Pulmonary artery endothelial cell (primary cell): ENCODE measurements around the gene PITPNM3. TPM values are rescaled to one million over a fixed set of nuclear protein-coding genes. Genes with fewer than 3 reads are reported as not detected.

ENCODE experiments used
- DNase-seq: peaks from one replicate; pipeline ENCODE4 v3.0.0-alpha.2; 2011; ENCODE audit warnings: low read depth, low spot score
- total RNA-seq: library from RNA; depleted of rRNA; stranded (reverse); fragments of >200 nt; gene quantifications from 2 replicates; pipeline ENCODE4 v1.2.3, GENCODE V29; 2014

Gene PITPNM3
- total RNA-seq, 1 donor from 2014 or later, result 1.6 TPM

DNA sequence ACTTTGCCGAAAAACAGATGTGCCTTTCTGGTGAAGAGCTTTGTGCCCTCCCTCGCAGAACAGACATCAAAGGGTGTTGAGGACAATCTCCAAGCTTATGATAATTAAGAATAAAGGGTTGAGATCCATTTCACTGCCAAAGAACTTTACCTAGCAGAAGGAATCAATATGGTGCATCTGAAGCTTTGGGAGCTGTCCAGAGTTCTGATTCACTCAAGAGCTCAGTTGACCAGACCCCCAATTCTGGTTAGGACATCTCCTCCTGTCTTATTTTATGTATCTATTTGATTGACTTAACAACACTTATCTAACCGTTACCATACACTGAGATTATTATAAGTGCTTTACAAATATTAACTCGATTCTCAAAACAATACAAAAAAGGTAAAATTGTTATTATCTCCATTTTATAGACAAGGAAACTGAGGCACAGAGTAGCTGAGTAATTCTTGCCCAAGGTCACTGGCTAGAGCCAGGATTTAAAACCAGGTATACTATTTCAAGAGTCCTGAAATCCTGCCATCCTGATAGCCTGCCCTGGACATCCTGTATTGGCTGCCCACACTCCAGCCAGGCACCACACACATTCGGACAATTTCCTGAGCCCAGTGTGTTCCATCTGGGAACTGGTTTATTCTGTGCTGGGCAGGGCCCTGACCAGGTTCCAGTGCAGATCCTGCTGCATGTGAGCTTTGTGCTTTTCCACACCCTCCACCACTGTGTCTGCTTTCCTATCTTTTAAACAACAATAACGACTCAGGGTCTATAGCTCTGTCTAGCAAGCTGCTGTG is 29.8 kb downstream of the PITPNM3 start:
- DNase-seq, result no peak

DNA sequence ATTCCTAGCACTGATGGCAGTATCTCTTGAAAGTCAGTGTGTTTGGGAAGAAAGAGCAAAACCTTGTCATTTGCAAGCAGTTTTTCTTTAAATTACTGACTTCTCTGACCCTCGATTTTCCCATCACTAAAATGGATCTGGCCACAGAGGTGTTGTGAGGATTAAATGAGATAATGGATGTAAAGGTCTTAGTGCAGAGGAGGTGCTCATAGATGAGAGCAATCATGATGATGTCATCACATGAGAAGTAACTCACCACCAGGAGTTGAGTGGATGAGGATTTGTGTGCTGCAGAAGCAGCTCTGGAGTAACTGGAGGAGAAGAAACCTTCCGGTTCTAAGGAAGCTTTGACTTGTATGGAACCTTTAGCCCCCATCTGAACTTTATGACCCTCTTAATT is 30.6 kb downstream of the PITPNM3 start:
- DNase-seq, result no peak

GRCh38 chr17:6525141-6525540 is 31.2 kb downstream of the PITPNM3 start:
- no peak for DNase-seq

- no peak for DNase-seq
Observed at GRCh38 chr17:6524520-6524919, 31.8 kb downstream of the PITPNM3 start.

DNA sequence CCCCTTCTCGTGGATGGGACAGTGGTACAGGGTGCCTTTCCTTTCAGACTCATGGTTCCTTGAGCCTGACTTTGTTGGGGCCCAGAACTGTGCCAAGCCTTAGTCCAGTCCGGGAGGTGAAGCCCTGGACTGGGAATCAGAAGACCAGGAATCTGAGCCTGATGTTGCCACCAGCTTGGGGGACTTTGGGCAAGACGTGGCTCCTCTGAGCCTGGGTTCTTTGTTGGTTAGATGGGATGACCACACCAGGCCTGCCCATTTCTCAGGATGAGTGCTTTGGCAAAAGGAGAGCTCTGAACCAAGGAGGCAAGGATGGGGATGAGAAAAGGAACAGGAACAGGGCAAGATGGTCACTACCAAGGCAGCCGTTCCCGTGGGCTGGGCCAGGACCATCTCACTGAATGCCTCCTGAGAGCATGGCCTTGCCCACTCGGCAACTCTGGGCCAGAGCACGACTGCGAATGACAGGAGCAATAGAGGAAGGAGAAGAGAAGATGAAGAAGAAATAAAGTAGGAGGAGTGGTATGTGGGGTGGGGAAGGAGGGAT is 32.5 kb downstream of the PITPNM3 start:
- DNase-seq, result no peak

- DNase-seq, result no peak
Observed at GRCh38 chr17:6523330-6523729, 33.0 kb downstream of the PITPNM3 start.

DNA sequence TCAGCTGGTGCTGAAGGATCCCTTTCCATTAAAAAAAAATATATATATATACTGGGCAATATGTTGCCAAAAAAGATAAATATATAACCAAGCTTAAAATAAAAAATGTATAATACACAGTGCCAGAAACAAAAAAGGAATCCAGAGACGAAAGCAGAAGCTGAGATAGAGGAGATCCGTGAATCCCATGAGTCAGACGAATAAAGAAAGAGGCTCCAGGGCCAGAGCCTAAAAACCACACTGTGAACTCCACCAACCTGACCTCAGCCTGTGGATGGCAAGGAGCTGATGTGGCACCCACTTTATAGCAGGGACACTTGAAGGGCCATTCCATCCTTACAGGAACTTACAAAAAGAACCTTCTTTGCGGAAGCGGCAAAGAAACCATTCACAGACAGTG is 34.8 kb downstream of the PITPNM3 start:
- no peak for DNase-seq

- no peak for DNase-seq
Observed at GRCh38 chr17:6517062-6517461, 39.3 kb downstream of the PITPNM3 start.

DNA sequence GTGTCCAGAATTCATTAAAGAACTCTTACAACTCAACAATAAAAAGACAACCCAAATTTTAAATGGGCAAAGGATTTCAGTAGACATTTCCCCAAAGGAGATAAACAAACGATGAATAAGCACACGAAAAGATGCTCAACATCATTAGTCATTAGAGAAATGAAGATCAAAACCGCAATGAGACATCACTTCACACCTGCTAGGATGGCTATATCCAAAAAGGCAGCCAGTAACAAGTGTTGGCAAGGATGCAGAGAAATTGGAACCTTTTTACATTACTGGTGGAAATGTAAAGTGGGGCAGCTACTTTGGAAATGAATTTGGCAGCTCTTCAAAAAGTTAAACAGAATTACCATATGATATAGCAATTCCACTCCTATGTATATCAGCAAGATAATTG is 42.0 kb downstream of the PITPNM3 start:
- no peak for DNase-seq

GRCh38 chr17:6512552-6512951 is 43.8 kb downstream of the PITPNM3 start:
- peak; percentile 58 for DNase-seq

DNA sequence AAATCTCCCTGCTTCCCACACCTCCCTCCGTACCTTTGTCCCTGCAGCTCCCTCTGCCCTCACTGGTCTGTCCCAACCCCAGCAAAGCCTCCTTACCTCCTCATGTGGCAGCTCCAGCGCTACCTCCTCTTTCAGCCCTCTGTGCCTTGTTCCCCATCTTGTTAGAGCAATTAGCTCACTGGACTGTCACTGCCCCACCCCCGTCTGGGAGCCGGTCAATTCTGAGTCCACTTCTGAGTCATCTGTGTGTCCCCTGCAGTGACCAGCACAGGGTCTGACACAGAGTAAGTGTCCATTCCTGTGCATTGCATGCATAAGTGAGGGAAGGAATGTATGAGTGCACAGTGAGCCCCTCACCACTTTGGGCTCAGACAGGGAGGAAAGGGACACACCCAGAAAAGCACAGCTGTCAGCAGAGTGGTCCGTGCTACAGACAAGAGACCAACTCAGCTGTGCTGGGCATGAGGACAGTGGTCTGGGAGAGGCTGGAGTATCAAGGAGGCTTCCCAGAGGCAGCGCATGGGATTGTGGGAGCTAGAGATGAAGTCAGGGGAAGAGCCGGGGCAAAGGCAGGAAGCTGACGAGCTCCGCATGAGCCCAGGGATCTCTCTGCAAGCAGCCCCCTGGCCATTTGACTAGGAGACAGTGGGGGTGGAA is 45.9 kb downstream of the PITPNM3 start:
- no peak for DNase-seq

GRCh38 chr17:6509921-6510320 is 46.4 kb downstream of the PITPNM3 start:
- no peak for DNase-seq

- DNase-seq, result no peak
Observed at GRCh38 chr17:6509031-6509771, 47.2 kb downstream of the PITPNM3 start.

DNA sequence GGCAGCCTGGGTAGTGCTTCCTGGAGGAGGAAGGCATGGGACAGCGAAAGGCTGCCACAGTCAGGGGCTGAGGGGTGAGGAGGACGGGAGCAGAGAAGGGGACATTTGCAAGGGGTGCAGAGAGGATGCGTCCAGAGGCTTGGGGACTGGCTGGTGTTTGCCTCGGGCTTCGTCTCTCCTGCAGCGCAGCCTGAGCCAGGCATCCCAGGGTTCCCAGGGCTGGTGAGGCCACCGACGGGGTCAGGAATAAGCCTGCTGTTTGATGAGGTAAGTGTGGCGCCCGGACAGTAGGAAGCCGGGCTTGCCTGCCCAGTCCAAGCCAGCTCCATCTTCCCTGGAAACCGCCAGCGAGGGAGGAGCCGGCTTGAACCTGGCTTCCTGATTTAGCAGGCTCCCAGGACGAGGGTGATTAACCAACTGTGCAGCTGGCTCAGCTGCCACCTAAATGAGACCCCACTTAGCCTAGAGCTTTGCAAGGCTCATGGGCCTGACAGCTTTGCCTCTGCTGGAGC is 47.8 kb downstream of the PITPNM3 start:
- no peak for DNase-seq

GRCh38 chr17:6508016-6508415 is 48.3 kb downstream of the PITPNM3 start:
- DNase-seq, result no peak

- peak; percentile 76 for DNase-seq
Observed at GRCh38 chr17:6507535-6507934, 48.8 kb downstream of the PITPNM3 start.

DNA sequence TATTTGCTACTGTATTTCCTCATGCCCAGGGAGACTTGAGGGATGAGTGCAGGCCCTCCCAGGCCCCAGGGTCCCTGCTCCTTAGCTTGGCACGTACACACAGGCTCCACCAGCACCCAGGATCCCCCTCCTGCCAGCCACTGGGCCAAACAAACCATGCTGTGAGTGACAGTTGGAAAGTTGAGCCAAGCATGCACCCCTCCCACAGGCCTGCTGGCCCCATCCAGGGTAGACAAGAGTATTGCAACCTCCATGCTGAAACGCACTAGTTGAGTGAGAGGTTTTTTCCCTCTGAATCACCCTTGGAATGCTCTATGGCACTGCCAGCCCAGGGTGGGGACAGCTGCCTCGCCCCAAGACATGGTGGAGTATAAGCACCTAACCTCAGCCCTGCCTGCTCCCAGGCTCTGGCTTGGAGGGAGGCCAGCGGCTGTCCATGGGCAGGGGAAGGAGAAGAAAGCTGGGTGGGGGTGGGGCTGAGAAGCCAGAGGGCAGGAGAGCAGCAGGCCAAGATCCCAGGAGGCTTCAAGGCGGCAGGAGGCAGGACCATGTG is 49.6 kb downstream of the PITPNM3 start:
- no peak for DNase-seq

DNA sequence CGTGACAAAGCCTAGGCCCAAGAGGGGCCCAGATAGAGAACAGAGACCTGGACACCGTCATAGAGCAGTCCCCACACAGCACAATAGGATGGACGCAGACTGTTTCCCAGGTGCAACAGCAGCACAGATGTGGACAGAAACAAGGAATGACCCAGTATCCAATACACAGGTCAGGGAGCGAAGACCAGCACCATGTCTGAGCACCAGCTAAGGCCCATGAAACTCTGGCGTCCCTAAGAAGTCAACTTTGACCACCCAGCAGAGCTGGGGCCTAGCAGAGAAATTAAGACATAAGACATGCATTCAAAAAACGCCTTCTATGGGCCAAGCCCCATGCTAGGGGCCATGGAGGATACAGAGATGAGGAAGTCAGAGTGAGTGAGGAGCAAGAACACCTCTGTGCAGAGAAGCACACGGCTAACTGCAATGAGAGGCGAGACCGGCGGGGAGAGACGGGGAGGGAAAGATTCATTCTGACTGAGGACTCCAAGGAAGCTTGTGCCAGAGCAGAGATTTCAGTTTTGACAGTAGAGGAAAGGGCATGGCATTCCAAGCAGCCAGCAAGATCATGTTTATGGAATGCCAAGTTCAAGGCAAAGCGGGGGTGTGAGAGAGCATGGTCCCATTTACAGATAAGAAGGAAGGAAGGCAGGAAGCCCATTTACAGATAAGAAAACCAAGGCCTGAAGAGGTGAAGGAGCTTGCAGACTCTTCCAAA is 50.8 kb downstream of the PITPNM3 start:
- peak; percentile 45 for DNase-seq

- DNase-seq, result no peak
Observed at GRCh38 chr17:6503641-6504195, 52.6 kb downstream of the PITPNM3 start.

- no peak for DNase-seq
Observed at GRCh38 chr17:6502871-6503509, 53.4 kb downstream of the PITPNM3 start.
